A549 (cell line): ENCODE measurements around the gene KMT5C. TPM values are rescaled to one million over a fixed set of nuclear protein-coding genes. Genes with fewer than 3 reads are reported as not detected.

ENCODE experiments used
- ATOH8 ChIP-seq: fragments of 250-450 bp; sonication (Bioruptor Pico); IDR thresholded peaks from 2 replicates; pipeline ENCODE4 v1.5.0; 2020; ENCODE audit warnings: low read depth, mild to moderate bottlenecking, moderate library complexity
- BHLHE40 ChIP-seq: IDR thresholded peaks from 2 replicates; pipeline ENCODE4 v1.6.1; 2012; ENCODE audit warnings: low read depth, low read length, inconsistent platforms
- CBX8 ChIP-seq: fragments of 200-600 bp; sonication (generic); IDR thresholded peaks from 2 replicates; pipeline ENCODE4 v1.6.1; 2016
- CTCF ChIP-seq: fragments of >200 bp; sonication (Bioruptor Twin); formaldehyde crosslinking; IDR thresholded peaks from 3 replicates; pipeline ENCODE4 v1.5.1; 2016
- EP300 ChIP-seq, 2 experiments: fragments of >200 bp; sonication (Bioruptor Twin); formaldehyde crosslinking; IDR thresholded peaks; 2 replicates in 1 of 2; 3 replicates in 1 of 2; pipeline ENCODE4 v1.6.1; 2016 to 2017
- ESRRA ChIP-seq: fragments of 150-350 bp; IDR thresholded peaks from 2 replicates; pipeline ENCODE4 v1.6.1; 2014; ENCODE audit warnings: mild to moderate bottlenecking, low read length, borderline replicate concordance
- HMGXB4 ChIP-seq: fragments of 250-450 bp; sonication (Bioruptor Pico); IDR thresholded peaks from 2 replicates; pipeline ENCODE4 v1.5.0; 2021; ENCODE audit warnings: mild to moderate bottlenecking, moderate library complexity, borderline replicate concordance
- HOXA7 ChIP-seq: fragments of 250-450 bp; sonication (Bioruptor Pico); IDR thresholded peaks from 2 replicates; pipeline ENCODE4 v1.5.0; 2020; ENCODE audit warnings: mild to moderate bottlenecking, moderate library complexity
- HOXB13 ChIP-seq: fragments of 250-450 bp; sonication (Bioruptor Pico); IDR thresholded peaks from 2 replicates; pipeline ENCODE4 v1.5.0; 2020; ENCODE audit warnings: low read depth, mild to moderate bottlenecking, moderate library complexity
- KDM1A ChIP-seq: fragments of 200-600 bp; sonication (generic); IDR thresholded peaks from 2 replicates; pipeline ENCODE4 v1.6.1; 2016; ENCODE audit warnings: low read depth, mild to moderate bottlenecking
- KDM5A ChIP-seq: fragments of 200-600 bp; sonication (generic); IDR thresholded peaks from 2 replicates; pipeline ENCODE4 v1.6.1; 2016; ENCODE audit warnings: antibody characterized with exemption, mild to moderate bottlenecking
- MAFK ChIP-seq: fragments of 450-650 bp; IDR thresholded peaks from 2 replicates; pipeline ENCODE4 v1.6.1; 2014; ENCODE audit not compliant: partially characterized antibody
- MYC ChIP-seq: IDR thresholded peaks from 2 replicates; pipeline ENCODE4 v1.6.1; 2012; ENCODE audit warnings: mild to moderate bottlenecking, inconsistent platforms, low read length, improper control_type of control experiment, borderline replicate concordance
- REST ChIP-seq: fragments of 200-600 bp; sonication (generic); IDR thresholded peaks from 2 replicates; pipeline ENCODE4 v1.6.1; 2016; ENCODE audit warnings: antibody characterized with exemption, mild to moderate bottlenecking, moderate library complexity
- TFCP2L1 ChIP-seq: fragments of 250-450 bp; sonication (Bioruptor Pico); IDR thresholded peaks from 2 replicates; pipeline ENCODE4 v1.5.0; 2021; ENCODE audit warnings: mild to moderate bottlenecking
- TP53 ChIP-seq: fragments of 250-450 bp; sonication (Bioruptor Pico); IDR thresholded peaks from 2 replicates; pipeline ENCODE4 v1.5.0; 2021; ENCODE audit warnings: mild to moderate bottlenecking, moderate library complexity
- USF2 ChIP-seq: fragments of 450-650 bp; IDR thresholded peaks from 2 replicates; pipeline ENCODE4 v1.6.1; 2014; ENCODE audit warnings: antibody characterized with exemption
- ZC3H11A ChIP-seq: fragments of 450-650 bp; IDR thresholded peaks from 2 replicates; pipeline ENCODE4 v1.6.1; 2014; ENCODE audit warnings: antibody characterized with exemption, mild to moderate bottlenecking
- ZFP36 ChIP-seq: fragments of 450-650 bp; IDR thresholded peaks from 2 replicates; pipeline ENCODE4 v1.6.1; 2014; ENCODE audit warnings: borderline replicate concordance; ENCODE audit not compliant: partially characterized antibody
- ZNF302 ChIP-seq: fragments of 250-450 bp; sonication (Bioruptor Pico); IDR thresholded peaks from 2 replicates; pipeline ENCODE4 v1.9.0; 2021; ENCODE audit warnings: inconsistent platforms, mild to moderate bottlenecking, moderate library complexity
- polyA plus RNA-seq, 4 experiments: library from polyadenylated mRNA; depleted of rRNA in 3 of 4; stranded (reverse); fragments of >200 nt; fragmentation: RNase III in 1 of 4; extraction: RNeasy Plus Mini Kit Qiagen cat#74134 plus additional on column Dnase treatment in 1 of 4; gene quantifications; 2 replicates in 3 of 4; 3 replicates in 1 of 4; pipeline ENCODE4 v1.2.3, GENCODE V29; 2011 to 2017

KMT5C gene
- polyA plus RNA-seq, 2 of the 4 experiments (the other 2 are of a cell fraction), result 9.5 to 15.2 TPM

GRCh38 chr19:55373993-55374757 lies 34.5 kb downstream of the KMT5C start (continued):
- no peak for TF ChIP-seq HMGXB4 (CRISPR knock-in tag)
- TF ChIP-seq USF2, result no peak
- TF ChIP-seq BHLHE40, result no peak
- TF ChIP-seq ZFP36, result no peak
- no peak for TF ChIP-seq MAFK
- TF ChIP-seq KDM5A, result no peak
- no peak for TF ChIP-seq ATOH8 (CRISPR knock-in tag)
- peak; percentile 96 to 99 for TF ChIP-seq EP300 (IDR thresholded peaks at IDR 0.05)
- TF ChIP-seq CBX8, result no peak
- no peak for TF ChIP-seq HOXA7 (CRISPR knock-in tag)
- TF ChIP-seq REST, result no peak
- no peak for TF ChIP-seq ZC3H11A
- no peak for TF ChIP-seq TP53 (CRISPR knock-in tag)
- no peak for TF ChIP-seq ZNF302 (CRISPR knock-in tag)
- no peak for TF ChIP-seq ESRRA
- TF ChIP-seq HOXB13 (CRISPR knock-in tag), result no peak; the same call in 1 of the 2 replicates
- no peak for TF ChIP-seq CTCF
- TF ChIP-seq MYC, result no peak
- TF ChIP-seq KDM1A, result no peak
- TF ChIP-seq TFCP2L1 (CRISPR knock-in tag), result peak; percentile 89; the same call in 1 of the 2 replicates
